Ishikawa (cell line): ENCODE results near the gene SLC6A1.

Experiments used
- EGR1 ChIP-seq: IDR thresholded peaks from 2 replicates; pipeline ENCODE4 v1.6.1; 2012
- EP300 ChIP-seq: IDR thresholded peaks from 2 replicates; pipeline ENCODE4 v1.6.1; 2012; ENCODE audit warnings: borderline replicate concordance
- TAF1 ChIP-seq: IDR thresholded peaks from 2 replicates; pipeline ENCODE4 v1.6.1; 2012; ENCODE audit warnings: low read depth, mild to moderate bottlenecking

DNA sequence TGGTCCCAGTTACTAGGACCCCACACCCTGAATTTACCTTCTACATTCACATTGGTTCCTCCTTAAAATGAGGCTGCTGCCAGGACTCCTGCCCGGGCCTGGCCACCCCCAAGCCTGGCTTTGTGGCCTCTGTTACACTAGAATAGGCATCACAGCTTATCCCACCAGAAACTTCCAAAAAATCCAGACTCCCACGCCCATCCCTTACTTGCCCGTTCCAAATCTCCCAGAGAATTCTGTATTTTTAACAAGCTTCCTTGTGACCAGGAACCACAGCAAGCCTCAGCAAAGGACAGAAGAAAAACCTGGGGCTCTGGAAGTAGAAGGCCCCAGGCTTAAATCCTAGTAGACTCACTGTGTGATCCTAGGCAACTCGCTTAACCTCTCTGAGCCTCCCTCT is 36.0 kb upstream of the SLC6A1 start:
- TF ChIP-seq EGR1 (no peak), EP300 (no peak), TAF1 (no peak)
